B cell (primary cell): ENCODE measurements around the gene SIPA1L3. TPM values are rescaled to one million over a fixed set of nuclear protein-coding genes. Genes with fewer than 3 reads are reported as not detected.

Experiments used
- ATAC-seq: fragments of 200-7000 bp; cut with Tn5 transposase; one replicate; pipeline ENCODE4 v1.10.0; 2021; ENCODE audit warnings: low read depth, mild to moderate bottlenecking, moderate number of reproducible peaks, moderate library complexity
- CTCF ChIA-PET: fragments of 350-600 bp; sonication (Branson Sonifier 250); formaldehyde crosslinking; loops from one replicate; lab custom pipeline; 2021; ENCODE audit warnings: antibody characterized with exemption, inconsistent platforms; lab: Charles Lee
- POLR2A ChIA-PET: fragments of 350-600 bp; sonication (Branson Sonifier 250); formaldehyde crosslinking; loops from one replicate; lab custom pipeline; 2021; ENCODE audit warnings: antibody characterized with exemption; lab: Charles Lee
- DNase-seq: peaks from one replicate; pipeline ENCODE4 v3.0.0; 2013
- H2AFZ ChIP-seq: 2 replicates; pipeline ENCODE4 v1.6.1; 2012; ENCODE audit warnings: mild to moderate bottlenecking, low read depth, low read length; ENCODE audit not compliant: insufficient read depth, poor library complexity, severe bottlenecking
- H3K27ac ChIP-seq, 2 donors: 1 replicate in 1 of 2; 2 replicates in 1 of 2; pipeline ENCODE4 v1.5.1; 2012 to 2013; ENCODE audit warnings: low read length in 2 of 2, mild to moderate bottlenecking in 2 of 2, moderate library complexity in 1 of 2
- H3K27me3 ChIP-seq, 4 experiments: fragments of 200-600 bp in 1 of 4; sonication (generic) in 1 of 4; replicated peaks in 1 of 4; 1 replicate in 2 of 4; 2 replicates in 2 of 4; pipeline versions ENCODE4 v1.6.1 to v1.7.0; 2013 to 2016; ENCODE audit warnings: low read length in 3 of 4, mild to moderate bottlenecking in 2 of 4, mixed read lengths in 1 of 4, moderate library complexity in 1 of 4; ENCODE audit not compliant: insufficient read depth in 4 of 4, control insufficient read depth in 3 of 4; ENCODE audit errors: control extremely low read depth in 1 of 4
- H3K36me3 ChIP-seq, 2 experiments: replicated peaks in 1 of 2; 1 replicate in 1 of 2; 2 replicates in 1 of 2; pipeline versions ENCODE4 v1.6.1 to v1.7.1; 2013; ENCODE audit warnings: low read length in 1 of 2; ENCODE audit not compliant: insufficient read depth in 2 of 2, control insufficient read depth in 1 of 2; ENCODE audit errors: control extremely low read depth in 1 of 2, extremely low read depth in 1 of 2
- H3K4me1 ChIP-seq, 2 donors: fragments of 200-600 bp in 1 of 2; sonication (generic) in 1 of 2; 1 replicate in 1 of 2; 2 replicates in 1 of 2; pipeline versions ENCODE4 v1.5.1 to v1.6.1; 2013 to 2017; ENCODE audit warnings: low read length in 2 of 2; ENCODE audit not compliant: control insufficient read depth in 2 of 2, insufficient read depth in 2 of 2
- H3K4me2 ChIP-seq: replicated peaks from 2 replicates; pipeline ENCODE3; 2012; ENCODE audit warnings: mild to moderate bottlenecking, low read depth, low read length; ENCODE audit not compliant: poor library complexity, severe bottlenecking
- H3K4me3 ChIP-seq, 5 experiments: fragments of 200-600 bp in 1 of 5; sonication (generic) in 1 of 5; 1 replicate in 3 of 5; 2 replicates in 2 of 5; pipeline versions ENCODE4 v1.5.1 to v1.7.0; 2011 to 2016; ENCODE audit warnings: low read length in 4 of 5, mild to moderate bottlenecking in 4 of 5, low read depth in 2 of 5, control low read depth in 1 of 5, moderate library complexity in 1 of 5; ENCODE audit not compliant: insufficient read depth in 1 of 5; ENCODE audit errors: control extremely low read depth in 1 of 5, extremely low read depth in 1 of 5
- H3K79me2 ChIP-seq: fragments of 200-600 bp; sonication (generic); one replicate; pipeline ENCODE4 v1.6.0; 2016; ENCODE audit warnings: low read length; ENCODE audit not compliant: control insufficient read depth, insufficient read depth
- H3K9ac ChIP-seq: fragments of 200-600 bp; sonication (generic); 2 replicates; pipeline ENCODE4 v1.6.1; 2017; ENCODE audit warnings: mild to moderate bottlenecking, low read length, moderate library complexity
- H3K9me3 ChIP-seq, 3 donors: one replicate each; pipeline versions ENCODE4 v1.6.1 to v1.7.1; 2013; ENCODE audit warnings: low read length in 2 of 3; ENCODE audit not compliant: control insufficient read depth in 2 of 3, insufficient read depth in 1 of 3; ENCODE audit errors: control extremely low read depth in 1 of 3
- H4K20me1 ChIP-seq: 2 replicates; pipeline ENCODE4 v1.6.0; 2012; ENCODE audit warnings: mild to moderate bottlenecking, low read length; ENCODE audit not compliant: insufficient read depth, control insufficient read depth, poor library complexity, severe bottlenecking
- H3K27ac Mint-ChIP-seq: one replicate; pipeline ENCODE4 v1.8.0; 2021; ENCODE audit warnings: mixed read lengths
- H3K27me3 Mint-ChIP-seq: one replicate; pipeline ENCODE4 v1.8.0; 2021; ENCODE audit warnings: mixed read lengths
- H3K4me1 Mint-ChIP-seq: one replicate; pipeline ENCODE4 v1.8.0; 2021; ENCODE audit warnings: mixed read lengths
- H3K4me3 Mint-ChIP-seq: one replicate; pipeline ENCODE4 v1.8.0; 2021; ENCODE audit warnings: mixed read lengths
- H3K9me3 Mint-ChIP-seq: one replicate; pipeline ENCODE4 v1.8.0; 2022; ENCODE audit warnings: mixed read lengths; ENCODE audit not compliant: insufficient read depth
- EZH2 ChIP-seq: IDR thresholded peaks from 2 replicates; pipeline ENCODE4 v1.6.1; 2012; ENCODE audit warnings: borderline replicate concordance, low read depth, mild to moderate bottlenecking, moderate library complexity, low read length; ENCODE audit not compliant: insufficient read depth, poor library complexity, severe bottlenecking
- WGBS: methylation state at CpG from one replicate; pipeline ENCODE4 v1.1.5; 2013; ENCODE audit warnings: missing lambda C conversion rate; ENCODE audit not compliant: insufficient coverage; 5-methylcytosine and 5-hydroxymethylcytosine counted together
- intact Hi-C: fragments of 100-400 bp; cut with micrococcal nuclease; formaldehyde crosslinking; loops from one replicate; pipeline ENCODE4 v1.10.0; 2022
- polyA plus RNA-seq: library from polyadenylated mRNA; depleted of rRNA; stranded (reverse); fragments of >200 nt; gene quantifications from 2 replicates; pipeline ENCODE4 v1.2.3, GENCODE V29; 2012
- total RNA-seq, 2 donors: library from RNA; stranded (reverse); fragments of 120-200 nt in 1 of 2; gene quantifications; 1 replicate in 1 of 2; 2 replicates in 1 of 2; pipeline versions ENCODE4 v1.2.3 to v1.2.4, GENCODE V29; 2013 to 2022
- TF ChIP-seq, protein P1 (sequence below): fragments of 200-600 bp; IDR thresholded peaks from one replicate; pipeline ENCODE4 v1.8.0; 2022; ENCODE audit warnings: antibody characterized with exemption, mild to moderate bottlenecking

Gene SIPA1L3
- total and polyA plus RNA-seq, 2 donors (not counting 1 experiment from before 2014, with no cell fraction given), result 48.3 to 295 TPM

DNA sequence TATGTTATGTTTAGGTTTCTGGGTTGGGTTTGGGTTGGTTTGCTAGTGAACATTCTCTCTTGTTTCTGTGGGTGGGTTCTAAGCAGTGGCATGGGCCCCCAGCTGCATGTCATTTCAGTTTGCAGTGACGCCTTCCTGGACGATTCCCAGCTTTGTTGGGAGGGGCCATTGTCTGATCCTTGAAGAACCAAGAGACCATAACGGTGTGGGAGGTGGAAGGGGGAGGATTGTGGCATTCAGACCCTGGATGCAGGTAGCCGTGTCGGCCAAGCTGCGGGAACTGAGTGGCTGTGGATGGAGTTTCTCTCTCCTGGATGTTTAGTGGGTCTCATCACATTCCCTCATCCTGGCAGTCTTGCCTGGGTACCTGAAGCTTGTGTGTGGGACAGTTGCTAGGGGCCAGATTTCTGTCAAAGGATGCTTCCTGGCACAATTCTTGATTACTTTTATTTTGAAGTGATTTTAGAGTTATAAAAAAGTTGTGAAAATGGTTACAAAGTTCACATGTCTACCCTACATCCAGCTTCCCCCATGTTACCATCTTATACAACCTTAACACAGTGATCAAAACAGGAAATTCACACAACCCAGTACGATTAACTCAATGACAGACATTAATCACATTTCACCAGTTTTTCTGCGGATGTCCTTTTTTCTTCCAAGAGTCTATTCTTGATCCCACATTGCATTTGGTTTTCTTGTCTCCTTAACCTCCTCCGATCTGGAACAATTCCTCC lies 123.8 kb downstream of the SIPA1L3 start:
- CTCF ChIA-PET, result interaction anchor here (1.3 to 8.1 kb wide), 3 partner anchors 15 to 128 kb away, joined by 4 to 109 read pairs (median 8); no protein-coding TSS in a partner anchor
- DNase-seq (no peak), ATAC-seq (no peak)
- Histone ChIP-seq H3K4me3 (no peak overlapping the region), H3K4me2 (no peak overlapping the region), H3K36me3 (peaks cover 0 to 46% of the 10 kb centered on the region in 2 experiments), H3K4me1 (peaks cover 56 to 83% of the 10 kb centered on the region in 2 donors), H3K9me3 (peaks cover 3 to 7% (median 5%) of the 10 kb centered on the region in 3 donors), H3K27ac (peak overlapping the region; percentile 21 to 27), H2AFZ (no peak overlapping the region), H3K9ac (no peak overlapping the region), H3K79me2 (peaks cover 81% of the 10 kb centered on the region), H3K27me3 (no peaks in the 10 kb centered on the region), H4K20me1 (no peaks in the 10 kb centered on the region)
- TF ChIP-seq EZH2, result no peak
- TF ChIP-seq, protein P1, sequence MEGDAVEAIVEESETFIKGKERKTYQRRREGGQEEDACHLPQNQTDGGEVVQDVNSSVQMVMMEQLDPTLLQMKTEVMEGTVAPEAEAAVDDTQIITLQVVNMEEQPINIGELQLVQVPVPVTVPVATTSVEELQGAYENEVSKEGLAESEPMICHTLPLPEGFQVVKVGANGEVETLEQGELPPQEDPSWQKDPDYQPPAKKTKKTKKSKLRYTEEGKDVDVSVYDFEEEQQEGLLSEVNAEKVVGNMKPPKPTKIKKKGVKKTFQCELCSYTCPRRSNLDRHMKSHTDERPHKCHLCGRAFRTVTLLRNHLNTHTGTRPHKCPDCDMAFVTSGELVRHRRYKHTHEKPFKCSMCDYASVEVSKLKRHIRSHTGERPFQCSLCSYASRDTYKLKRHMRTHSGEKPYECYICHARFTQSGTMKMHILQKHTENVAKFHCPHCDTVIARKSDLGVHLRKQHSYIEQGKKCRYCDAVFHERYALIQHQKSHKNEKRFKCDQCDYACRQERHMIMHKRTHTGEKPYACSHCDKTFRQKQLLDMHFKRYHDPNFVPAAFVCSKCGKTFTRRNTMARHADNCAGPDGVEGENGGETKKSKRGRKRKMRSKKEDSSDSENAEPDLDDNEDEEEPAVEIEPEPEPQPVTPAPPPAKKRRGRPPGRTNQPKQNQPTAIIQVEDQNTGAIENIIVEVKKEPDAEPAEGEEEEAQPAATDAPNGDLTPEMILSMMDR, result no peak
- H3K27me3 Mint-ChIP-seq, result no peaks in the 10 kb centered on the region
- no peaks in the 10 kb centered on the region for H3K9me3 Mint-ChIP-seq
- peaks cover 81% of the 10 kb centered on the region for H3K4me1 Mint-ChIP-seq
- WGBS, result 79% methylated on average over 7 of the region's 9 CpGs
- H3K4me3 Mint-ChIP-seq, result no peak overlapping the region
- POLR2A ChIA-PET, result interaction anchor here (0.6 to 0.9 kb wide), 3 partner anchors 14 to 64 kb away, joined by 3 read pairs; no protein-coding TSS in a partner anchor
- H3K27ac Mint-ChIP-seq, result peak overlapping the region; percentile 82
- intact Hi-C loops, result loop anchor here (10.0 kb wide), 1 partner anchor 526 kb away; the partner anchor contains the start of gene ZNF793

DNA sequence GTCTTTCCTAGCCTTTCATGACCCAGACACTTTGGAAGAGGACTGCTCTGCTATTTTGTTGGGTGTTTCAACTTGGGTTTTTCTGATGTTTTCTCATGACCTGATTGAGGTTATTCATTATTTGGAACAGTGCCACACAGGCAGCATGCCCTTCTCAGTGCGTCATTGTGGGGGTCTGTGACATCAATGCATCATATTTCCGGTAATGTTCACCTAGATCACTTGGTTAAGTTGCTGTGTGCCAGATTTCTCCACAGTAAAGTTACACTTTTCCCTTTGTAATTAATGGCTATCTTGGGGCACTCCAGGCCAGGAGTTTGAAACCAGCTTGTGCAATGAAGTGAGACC lies 124.4 kb downstream of the SIPA1L3 start:
- peaks cover 0 to 41% of the 10 kb centered on the region in 2 experiments for H3K36me3 ChIP-seq
- WGBS, result 100% methylated on average over 2 of the region's 2 CpGs
- peaks cover 81% of the 10 kb centered on the region for H3K79me2 ChIP-seq
- no peaks in the 10 kb centered on the region for H3K27me3 ChIP-seq
- no peak overlapping the region for H3K4me3 ChIP-seq
- DNase-seq (no peak), ATAC-seq (no peak)
- peaks cover 57 to 83% of the 10 kb centered on the region in 2 donors for H3K4me1 ChIP-seq
- H3K9me3 ChIP-seq, result peaks cover 3 to 7% (median 5%) of the 10 kb centered on the region in 3 donors
- Mint-ChIP-seq H3K27ac (peak overlapping the region; percentile 82), H3K27me3 (no peaks in the 10 kb centered on the region), H3K4me3 (no peak overlapping the region), H3K4me1 (peaks cover 81% of the 10 kb centered on the region), H3K9me3 (no peaks in the 10 kb centered on the region)
- no peak overlapping the region for H3K4me2 ChIP-seq
- H4K20me1 ChIP-seq, result no peaks in the 10 kb centered on the region
- TF ChIP-seq, protein P1, result no peak
- TF ChIP-seq EZH2, result no peak
- no peak overlapping the region for H2AFZ ChIP-seq
- peak overlapping the region; percentile 21 to 93 for H3K27ac ChIP-seq
- intact Hi-C loops, result loop anchor here (10.0 kb wide), 1 partner anchor 527 kb away; the partner anchor contains the start of gene ZNF793
- POLR2A ChIA-PET, result interaction anchor here (0.6 to 1.0 kb wide), 3 partner anchors 14 to 53 kb away, joined by 3 read pairs; no protein-coding TSS in a partner anchor
- H3K9ac ChIP-seq, result no peak overlapping the region
- CTCF ChIA-PET, result interaction anchor here (1.3 to 8.1 kb wide), 3 partner anchors 15 to 129 kb away, joined by 4 to 109 read pairs (median 8); no protein-coding TSS in a partner anchor
